Right atrium auricular region (tissue), 2 donors: Measurements from ENCODE around the gene LRMDA. TPM values are rescaled to one million over a fixed set of nuclear protein-coding genes. Genes with fewer than 3 reads are reported as not detected.

ENCODE experiments used
- DNase-seq: peaks from one replicate; pipeline ENCODE4 v3.0.0-alpha.2; 2019; ENCODE audit warnings: low spot score
- H3K27ac ChIP-seq, 2 donors: fragments of 200-600 bp; sonication (generic); 1 replicate in 1 of 2; 2 replicates in 1 of 2; pipeline ENCODE4 v1.5.1; 2016 to 2019
- H3K27me3 ChIP-seq, 2 donors: fragments of 200-600 bp; sonication (generic); one replicate each; pipeline versions ENCODE4 v1.5.1 to v1.6.0; 2017 to 2019
- H3K36me3 ChIP-seq: fragments of 200-600 bp; sonication (generic); one replicate; pipeline ENCODE4 v1.5.1; 2016
- H3K4me1 ChIP-seq, 2 donors: fragments of 200-600 bp; sonication (generic); one replicate each; pipeline versions ENCODE4 v1.5.1 to v1.6.0; 2017 to 2019
- H3K4me3 ChIP-seq, 2 donors: fragments of 200-600 bp; sonication (generic); 1 replicate in 1 of 2; 2 replicates in 1 of 2; pipeline ENCODE4 v1.5.1; 2017 to 2019; ENCODE audit warnings: mild to moderate bottlenecking in 1 of 2, moderate library complexity in 1 of 2
- H3K9me3 ChIP-seq, 2 donors: fragments of 200-600 bp; sonication (generic); one replicate each; pipeline ENCODE4 v1.5.1; 2019
- total RNA-seq, 2 donors: library from RNA; depleted of rRNA; stranded (reverse); fragments of >200 nt; gene quantifications; one replicate each; pipeline ENCODE4 v1.1.0, GENCODE V29; 2016
- TF ChIP-seq, protein P1 (sequence below), 2 donors: fragments of 200-600 bp; sonication (generic); IDR thresholded peaks; one replicate each; pipeline ENCODE4 v1.5.1; 2019; ENCODE audit warnings: antibody characterized with exemption in 2 of 2

Gene LRMDA
- total RNA-seq, 2 donors from 2014 or later, result 6.1 to 19.1 TPM

DNA sequence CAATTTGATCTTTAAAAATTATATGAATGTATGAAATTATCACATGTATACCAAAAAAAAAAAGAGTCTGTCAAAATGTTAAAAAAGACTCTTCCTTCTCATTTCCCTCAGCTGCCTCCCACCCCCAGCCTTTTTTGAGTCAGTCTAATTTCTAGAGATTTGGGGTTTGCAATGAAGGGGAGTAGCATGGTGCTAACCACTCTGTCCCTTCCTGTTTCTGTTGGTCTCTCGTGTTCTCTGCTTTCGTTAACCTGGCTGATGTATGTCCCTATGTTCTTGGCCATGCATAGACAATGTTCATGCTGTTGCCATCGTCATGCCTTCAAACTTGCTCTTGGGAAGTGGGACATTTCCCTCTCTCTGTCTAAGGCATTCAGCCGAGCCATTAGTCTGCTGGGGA, 474.1 kb downstream of the LRMDA start:
- no peaks in the 10 kb centered on the region for H3K4me1 ChIP-seq
- DNase-seq, result no peak
- no peaks in the 10 kb centered on the region for H3K36me3 ChIP-seq
- no peak overlapping the region for H3K27ac ChIP-seq
- H3K27me3 ChIP-seq, result no peaks in the 10 kb centered on the region
- TF ChIP-seq, protein P1, sequence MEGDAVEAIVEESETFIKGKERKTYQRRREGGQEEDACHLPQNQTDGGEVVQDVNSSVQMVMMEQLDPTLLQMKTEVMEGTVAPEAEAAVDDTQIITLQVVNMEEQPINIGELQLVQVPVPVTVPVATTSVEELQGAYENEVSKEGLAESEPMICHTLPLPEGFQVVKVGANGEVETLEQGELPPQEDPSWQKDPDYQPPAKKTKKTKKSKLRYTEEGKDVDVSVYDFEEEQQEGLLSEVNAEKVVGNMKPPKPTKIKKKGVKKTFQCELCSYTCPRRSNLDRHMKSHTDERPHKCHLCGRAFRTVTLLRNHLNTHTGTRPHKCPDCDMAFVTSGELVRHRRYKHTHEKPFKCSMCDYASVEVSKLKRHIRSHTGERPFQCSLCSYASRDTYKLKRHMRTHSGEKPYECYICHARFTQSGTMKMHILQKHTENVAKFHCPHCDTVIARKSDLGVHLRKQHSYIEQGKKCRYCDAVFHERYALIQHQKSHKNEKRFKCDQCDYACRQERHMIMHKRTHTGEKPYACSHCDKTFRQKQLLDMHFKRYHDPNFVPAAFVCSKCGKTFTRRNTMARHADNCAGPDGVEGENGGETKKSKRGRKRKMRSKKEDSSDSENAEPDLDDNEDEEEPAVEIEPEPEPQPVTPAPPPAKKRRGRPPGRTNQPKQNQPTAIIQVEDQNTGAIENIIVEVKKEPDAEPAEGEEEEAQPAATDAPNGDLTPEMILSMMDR (IDR thresholded peaks at IDR 0.05), result no peak
- H3K4me3 ChIP-seq, result no peak overlapping the region
- no peaks in the 10 kb centered on the region for H3K9me3 ChIP-seq

GRCh38 chr10:75910032-75910431, 478.6 kb downstream of the LRMDA start:
- no peak overlapping the region for H3K4me3 ChIP-seq
- no peaks in the 10 kb centered on the region for H3K36me3 ChIP-seq
- no peaks in the 10 kb centered on the region for H3K27me3 ChIP-seq
- DNase-seq, result no peak
- no peaks in the 10 kb centered on the region for H3K4me1 ChIP-seq
- TF ChIP-seq, protein P1 (IDR thresholded peaks at IDR 0.05), result peak in 1 of 2 donors; percentile 69
- no peaks in the 10 kb centered on the region for H3K9me3 ChIP-seq
- no peak overlapping the region for H3K27ac ChIP-seq

- Histone ChIP-seq H3K27me3 (no peaks in the 10 kb centered on the region), H3K36me3 (no peaks in the 10 kb centered on the region), H3K4me1 (no peaks in the 10 kb centered on the region), H3K9me3 (no peaks in the 10 kb centered on the region), H3K27ac (no peak overlapping the region), H3K4me3 (no peak overlapping the region)
- no peak for DNase-seq
- TF ChIP-seq, protein P1 (IDR thresholded peaks at IDR 0.05), result no peak
Measured at GRCh38 chr10:75911426-75911825, 480.0 kb downstream of the LRMDA start.

- DNase-seq, result no peak
Measured at GRCh38 chr10:75916906-75917305, 485.5 kb downstream of the LRMDA start.

DNA sequence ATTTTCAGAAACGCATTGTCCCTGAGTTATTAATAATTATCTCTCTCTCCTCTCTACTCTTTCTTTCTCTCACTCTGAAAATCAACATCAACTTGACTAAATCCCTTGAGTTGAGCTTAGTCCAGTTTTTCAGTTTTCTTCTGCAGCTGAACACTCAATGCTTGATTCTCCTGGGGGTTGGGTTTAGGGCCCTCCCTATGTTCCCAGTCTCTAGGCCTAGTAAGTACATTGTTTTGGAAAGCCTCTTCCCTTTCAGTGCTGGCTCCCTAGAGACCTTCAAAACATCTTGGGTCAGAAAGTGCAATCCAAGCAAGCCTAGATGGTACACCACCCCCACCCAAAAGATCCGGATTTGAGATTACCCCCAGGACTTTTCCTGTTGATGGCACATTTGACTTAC, 488.5 kb downstream of the LRMDA start:
- Histone ChIP-seq H3K36me3 (no peaks in the 10 kb centered on the region), H3K4me3 (no peak overlapping the region), H3K27me3 (no peaks in the 10 kb centered on the region), H3K9me3 (no peaks in the 10 kb centered on the region), H3K27ac (no peak overlapping the region), H3K4me1 (peaks cover 0 to 6% of the 10 kb centered on the region in 2 donors)
- TF ChIP-seq, protein P1 (IDR thresholded peaks at IDR 0.05), result no peak
- DNase-seq, result no peak

More at GRCh38 chr10:75916906-75917305, 485.5 kb downstream of the LRMDA start:
- no peaks in the 10 kb centered on the region for H3K9me3 ChIP-seq
- no peak overlapping the region for H3K27ac ChIP-seq
- H3K4me1 ChIP-seq, result peaks cover 0 to 6% of the 10 kb centered on the region in 2 donors
- no peaks in the 10 kb centered on the region for H3K27me3 ChIP-seq
- no peaks in the 10 kb centered on the region for H3K36me3 ChIP-seq
- TF ChIP-seq, protein P1 (IDR thresholded peaks at IDR 0.05), result no peak
- no peak overlapping the region for H3K4me3 ChIP-seq

- Histone ChIP-seq H3K27ac (no peak overlapping the region), H3K9me3 (no peaks in the 10 kb centered on the region), H3K27me3 (no peaks in the 10 kb centered on the region), H3K4me3 (no peak overlapping the region), H3K36me3 (no peaks in the 10 kb centered on the region), H3K4me1 (peaks cover 0 to 6% of the 10 kb centered on the region in 2 donors)
- no peak for DNase-seq
- TF ChIP-seq, protein P1 (IDR thresholded peaks at IDR 0.05), result peak in 1 of 2 donors; percentile 22
Measured at GRCh38 chr10:75922435-75922834, 491.0 kb downstream of the LRMDA start.
